ENCODE results near the gene TIMM22.

Gene TIMM22

DNA sequence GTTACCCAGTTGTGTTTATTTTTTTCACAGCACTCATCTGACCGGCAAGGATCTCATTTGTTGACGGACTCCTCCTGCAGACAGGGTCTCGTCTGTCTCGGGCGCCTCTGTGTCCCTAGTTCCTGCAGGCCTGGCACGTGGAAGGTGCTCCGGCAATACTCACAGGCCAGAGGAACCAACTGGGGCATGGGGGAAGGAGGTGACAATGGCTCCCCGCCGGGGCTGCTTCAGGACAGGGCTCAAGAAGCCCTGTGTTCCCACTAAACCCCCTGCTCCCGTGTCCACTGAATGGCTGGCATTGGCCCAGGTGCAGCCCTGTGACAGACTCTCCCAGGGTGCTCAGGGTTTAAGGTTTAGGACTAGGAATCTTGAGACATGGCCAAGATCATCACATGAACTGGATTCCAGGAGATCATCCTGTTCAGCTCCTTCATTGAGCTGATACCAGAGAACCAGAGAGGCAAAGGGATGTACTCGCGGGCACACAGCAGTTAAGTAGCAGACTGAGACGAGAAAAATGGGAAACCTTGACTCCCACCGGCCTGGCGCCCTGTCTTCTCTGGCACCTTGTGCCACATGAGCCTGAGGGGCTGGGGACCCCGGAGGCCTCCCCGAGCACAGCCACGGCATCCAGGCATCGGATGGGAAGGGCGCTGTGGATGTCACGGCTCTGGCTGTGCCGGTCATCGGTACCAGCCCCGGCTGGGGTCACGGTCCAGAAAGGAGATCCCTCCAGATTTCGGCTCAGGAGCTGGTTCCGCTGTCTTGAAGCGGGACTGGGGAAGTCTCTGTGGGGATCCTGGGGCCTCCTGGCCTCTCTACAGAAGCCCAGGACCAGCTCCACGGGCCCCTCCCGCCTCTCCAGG lies 29.0 kb downstream of the TIMM22 start:
- no peak for DNase-seq

DNA sequence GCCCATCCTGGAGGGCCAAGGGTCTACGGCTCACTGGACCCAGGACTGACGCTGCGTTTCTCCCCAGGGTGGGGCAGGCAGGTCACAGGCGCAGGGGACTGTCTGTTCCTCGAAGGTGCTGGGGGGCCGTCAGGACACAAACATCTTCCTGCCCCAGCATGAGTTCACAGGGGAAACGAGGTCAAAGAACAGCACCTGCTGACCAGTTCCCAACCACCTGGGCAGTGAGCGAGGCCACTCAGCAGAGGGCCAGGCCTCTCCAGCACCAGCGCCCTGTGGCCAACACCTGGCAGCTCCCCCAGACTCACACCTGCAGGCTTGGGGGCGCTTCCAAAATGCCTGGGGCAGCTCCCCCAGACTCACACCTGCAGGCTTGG lies 29.7 kb downstream of the TIMM22 start:
- DNase-seq, result no peak

DNA sequence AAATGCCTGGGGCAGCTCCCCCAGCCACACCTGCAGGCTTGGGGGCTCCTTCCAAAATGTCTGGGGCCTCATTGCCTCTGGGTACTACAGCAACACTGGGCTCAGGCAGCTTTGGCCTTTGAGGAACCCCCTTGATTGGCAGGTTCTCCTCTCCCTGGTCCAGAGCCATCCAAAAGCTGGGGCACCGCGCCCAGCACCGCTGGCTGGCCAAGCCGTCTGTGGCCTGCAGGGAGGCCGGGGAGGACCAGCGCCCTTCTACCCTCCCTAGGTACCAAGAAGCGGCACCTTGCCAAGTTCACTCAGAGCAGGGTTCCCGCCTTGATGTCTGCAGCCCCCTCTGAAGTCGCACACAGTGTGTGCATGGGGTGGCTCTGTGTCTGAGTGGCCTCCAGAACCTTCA lies 30.1 kb downstream of the TIMM22 start:
- no peak for DNase-seq

DNA sequence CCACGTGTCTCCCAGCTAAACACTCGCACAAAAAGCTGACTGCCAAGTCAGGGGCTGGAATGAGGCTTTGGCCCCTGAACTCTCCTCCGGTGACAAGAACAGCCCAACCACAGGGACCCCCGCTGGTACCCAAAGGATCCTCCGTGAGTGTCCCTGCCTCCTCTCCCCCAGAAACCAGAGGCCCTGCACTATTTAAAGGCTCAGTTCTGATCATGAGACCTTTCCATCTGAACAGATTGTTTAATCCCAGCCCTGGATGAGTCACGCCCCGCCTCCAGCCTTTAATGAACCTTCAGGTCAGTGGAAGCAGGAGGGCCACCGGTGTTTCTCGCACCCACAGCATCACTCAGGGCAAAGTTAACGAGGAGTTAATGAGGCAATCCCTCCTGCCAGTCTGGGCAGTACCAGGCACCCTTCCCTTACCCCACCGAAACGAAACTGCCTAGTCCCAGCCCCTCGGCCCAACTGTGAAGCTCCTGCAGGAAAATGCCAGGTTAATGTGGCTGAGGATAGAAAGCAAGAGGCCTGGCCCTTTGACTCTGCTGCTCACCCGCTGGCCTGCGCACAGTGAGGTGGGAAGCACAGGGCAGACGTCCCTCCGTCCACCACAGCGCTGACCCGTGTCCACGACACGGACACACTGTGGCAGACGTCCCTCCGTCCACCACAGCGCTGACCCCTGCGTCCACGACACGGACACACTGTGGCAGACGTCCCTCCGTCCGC lies 32.4 kb downstream of the TIMM22 start:
- DNase-seq, result no peak

DNA sequence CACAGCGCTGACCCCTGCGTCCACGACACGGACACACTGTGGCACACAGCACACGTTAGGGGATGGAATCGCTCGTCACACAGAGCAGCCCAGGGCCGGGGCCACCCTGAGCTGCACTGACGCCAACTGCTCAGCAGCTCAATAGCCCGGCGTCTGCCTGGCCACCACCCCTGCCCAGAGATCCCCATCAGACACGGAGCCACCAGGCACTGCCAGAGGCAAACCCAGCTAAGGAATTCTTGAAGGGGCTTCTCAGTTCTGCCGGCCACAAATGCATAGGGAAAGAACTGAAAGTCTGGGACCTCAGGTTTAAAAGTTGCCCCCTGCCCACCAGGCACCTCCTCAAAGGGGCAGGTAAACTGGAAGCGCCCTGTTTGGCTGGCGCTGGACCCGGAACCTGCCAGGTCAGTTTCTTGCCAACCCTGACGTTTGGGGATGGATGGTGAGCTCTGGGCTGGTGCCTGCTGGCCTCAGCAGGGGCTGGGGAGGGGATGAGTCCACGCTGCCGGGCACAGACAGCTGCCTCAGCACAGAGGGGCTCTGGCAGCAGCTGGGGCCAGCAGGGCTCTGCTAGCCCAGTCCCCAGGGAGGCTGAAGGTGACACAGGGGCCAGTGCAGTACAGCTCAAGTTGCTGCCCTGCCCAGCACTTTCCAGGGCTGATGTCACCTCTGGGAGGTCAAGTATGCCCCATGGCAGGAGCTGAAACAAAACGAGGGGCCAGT lies 33.2 kb downstream of the TIMM22 start:
- no peak for DNase-seq

DNA sequence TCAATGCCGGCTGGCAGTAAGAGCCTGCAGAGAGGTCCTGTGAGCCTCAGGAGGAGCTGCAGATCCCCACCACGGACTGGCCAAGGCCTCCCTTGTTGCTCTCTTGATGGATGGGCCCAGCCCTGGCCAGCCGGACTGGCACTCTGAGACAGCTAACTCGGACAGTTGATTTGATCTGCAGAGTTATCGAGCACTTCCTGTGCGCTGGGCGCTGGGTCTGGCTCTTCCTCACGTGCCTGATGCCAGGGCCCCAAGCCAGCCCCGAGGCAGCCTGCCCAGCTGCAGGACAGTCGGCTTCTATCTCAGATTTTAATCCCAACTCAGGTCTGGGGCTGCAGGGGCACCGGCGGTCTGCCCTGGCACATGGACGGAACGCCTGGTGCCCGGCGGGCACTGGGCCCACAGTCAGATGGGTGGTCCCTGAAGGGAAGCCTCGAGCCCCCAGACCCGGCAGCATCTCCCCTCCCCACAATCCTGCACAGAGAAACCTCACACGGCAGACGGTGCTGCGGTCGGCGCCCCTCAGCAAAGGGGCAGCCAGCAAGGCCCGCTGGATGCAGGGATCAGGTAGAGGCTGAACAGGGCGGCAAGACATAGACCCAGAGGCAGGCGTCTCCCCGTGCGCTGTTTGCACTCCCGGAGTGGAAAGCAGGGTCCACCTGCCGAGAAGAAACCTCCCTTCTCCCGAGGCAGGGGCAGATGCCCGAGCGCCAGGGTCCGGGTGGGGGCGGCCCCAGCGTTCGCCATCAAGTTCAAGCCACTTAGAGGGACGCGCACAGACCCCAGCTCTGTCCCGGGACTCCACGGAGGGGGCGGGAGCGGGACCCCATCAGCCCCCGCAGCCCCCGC lies 34.0 kb downstream of the TIMM22 start:
- no peak for DNase-seq

DNA sequence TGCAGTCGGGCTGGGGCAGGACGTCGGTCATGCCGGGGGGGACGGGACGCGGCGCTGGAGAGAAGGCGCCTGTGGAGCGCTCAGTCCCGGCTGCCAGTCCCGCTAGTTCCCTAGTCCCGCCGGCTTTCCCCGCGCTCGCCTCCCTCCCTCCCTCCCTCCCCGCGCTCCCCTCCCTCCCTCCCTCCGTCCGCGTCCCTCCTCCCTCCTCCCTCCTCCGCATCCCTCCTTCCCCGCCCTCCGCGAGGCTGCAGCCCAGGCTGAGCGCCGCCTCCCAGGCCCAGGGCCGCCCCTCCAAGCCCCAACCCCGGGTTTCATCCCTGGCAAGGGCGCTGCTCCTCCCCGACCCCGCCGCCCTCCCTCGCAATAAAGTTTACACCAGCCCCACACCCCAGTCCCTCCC lies 34.8 kb downstream of the TIMM22 start:
- DNase-seq, result no peak

DNA sequence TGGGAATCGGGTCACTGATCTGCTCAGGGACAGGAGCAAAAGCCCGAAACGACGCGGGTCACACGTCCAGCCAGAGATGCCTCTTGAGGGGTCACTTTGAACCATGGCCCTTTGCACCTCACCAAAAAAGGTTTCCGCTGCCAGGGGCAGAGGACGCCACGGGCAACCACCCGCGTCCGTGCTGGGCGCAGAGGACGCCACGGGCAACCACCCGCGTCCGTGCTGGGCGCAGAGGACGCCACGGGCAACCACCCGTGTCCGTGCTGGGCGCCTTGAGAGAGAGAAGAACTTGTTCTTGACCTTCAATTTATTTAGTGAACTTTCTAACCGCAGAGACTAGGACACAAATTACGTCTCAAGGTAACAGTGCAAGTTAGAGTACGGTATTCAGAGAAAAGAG lies 35.5 kb downstream of the TIMM22 start:
- no peak for DNase-seq

DNA sequence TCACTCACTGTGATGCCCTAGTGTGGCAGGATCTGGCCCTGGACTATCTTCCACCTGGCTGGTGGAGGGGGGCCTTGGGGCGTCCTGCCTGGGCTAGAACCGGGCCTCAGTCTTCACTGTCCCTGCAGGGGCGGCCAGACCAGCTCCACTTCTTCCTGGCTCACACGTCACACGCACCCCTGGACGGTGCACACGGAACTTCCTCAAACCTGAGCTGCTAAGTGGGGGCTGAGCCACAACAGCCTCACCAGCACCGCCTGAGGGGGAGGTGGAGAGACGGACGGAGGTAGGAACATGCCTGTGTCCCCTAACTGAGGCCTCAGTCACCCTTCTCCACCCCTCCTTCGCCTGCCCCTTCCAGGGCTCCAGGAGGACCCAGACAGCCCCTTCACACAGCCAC lies 36.6 kb downstream of the TIMM22 start:
- DNase-seq, result no peak

DNA sequence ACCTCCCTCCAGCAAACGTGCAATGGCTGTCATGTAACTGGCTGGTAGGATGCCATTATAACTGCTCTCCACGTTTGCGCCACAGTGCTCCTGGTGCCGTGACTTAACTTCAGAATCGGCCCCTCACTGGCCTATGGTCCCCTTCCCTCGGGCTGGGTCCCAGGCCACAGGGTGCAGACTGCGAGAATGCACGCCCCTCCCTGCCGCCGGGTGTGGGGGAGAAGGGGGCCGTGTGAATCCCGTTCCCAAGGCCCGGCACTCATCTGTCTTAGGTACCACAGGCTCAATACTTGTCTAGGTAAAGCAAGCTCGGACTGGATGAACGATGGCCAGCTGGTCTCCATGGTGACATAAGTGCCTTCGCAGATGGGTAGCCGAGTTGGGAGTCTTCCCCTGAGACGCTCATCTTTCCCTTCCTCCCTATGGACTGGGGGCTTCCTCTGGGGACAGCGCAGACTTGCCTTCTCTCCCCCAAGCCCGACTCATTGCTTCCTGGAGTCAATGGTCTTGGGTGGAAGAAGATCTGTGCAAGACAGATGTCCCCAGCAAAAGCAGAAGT lies 37.8 kb downstream of the TIMM22 start:
- DNase-seq, result no peak

DNA sequence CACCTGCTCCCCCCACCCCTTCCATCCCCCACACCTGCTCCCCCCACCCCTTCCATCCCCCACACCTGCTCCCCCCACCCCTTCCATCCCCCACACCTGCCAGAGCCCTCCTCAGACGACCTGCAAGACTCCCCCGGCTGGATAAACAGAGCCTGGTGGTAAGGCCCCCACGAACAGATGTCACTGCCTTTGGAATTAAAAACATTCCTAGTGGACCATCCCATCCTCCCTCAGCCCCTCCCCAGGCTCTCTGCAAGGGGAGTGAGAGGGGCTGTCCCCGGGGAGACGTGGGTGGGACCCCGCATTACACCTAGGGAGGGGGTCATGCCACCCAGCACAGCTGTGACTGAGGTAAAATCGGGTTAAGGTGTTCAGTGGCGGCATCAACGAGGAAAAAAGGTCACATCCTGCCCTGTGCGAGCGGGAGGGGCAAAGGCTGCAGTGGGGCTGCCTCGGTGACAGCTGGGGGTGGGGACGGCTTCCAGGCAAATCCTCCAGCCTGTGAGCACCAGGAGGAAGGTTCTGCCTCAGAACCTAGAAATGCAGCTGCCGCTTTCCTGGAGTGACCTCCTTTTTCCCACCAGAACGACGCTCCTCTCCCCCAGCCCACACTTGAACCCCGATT lies 38.7 kb downstream of the TIMM22 start:
- no peak for DNase-seq

DNA sequence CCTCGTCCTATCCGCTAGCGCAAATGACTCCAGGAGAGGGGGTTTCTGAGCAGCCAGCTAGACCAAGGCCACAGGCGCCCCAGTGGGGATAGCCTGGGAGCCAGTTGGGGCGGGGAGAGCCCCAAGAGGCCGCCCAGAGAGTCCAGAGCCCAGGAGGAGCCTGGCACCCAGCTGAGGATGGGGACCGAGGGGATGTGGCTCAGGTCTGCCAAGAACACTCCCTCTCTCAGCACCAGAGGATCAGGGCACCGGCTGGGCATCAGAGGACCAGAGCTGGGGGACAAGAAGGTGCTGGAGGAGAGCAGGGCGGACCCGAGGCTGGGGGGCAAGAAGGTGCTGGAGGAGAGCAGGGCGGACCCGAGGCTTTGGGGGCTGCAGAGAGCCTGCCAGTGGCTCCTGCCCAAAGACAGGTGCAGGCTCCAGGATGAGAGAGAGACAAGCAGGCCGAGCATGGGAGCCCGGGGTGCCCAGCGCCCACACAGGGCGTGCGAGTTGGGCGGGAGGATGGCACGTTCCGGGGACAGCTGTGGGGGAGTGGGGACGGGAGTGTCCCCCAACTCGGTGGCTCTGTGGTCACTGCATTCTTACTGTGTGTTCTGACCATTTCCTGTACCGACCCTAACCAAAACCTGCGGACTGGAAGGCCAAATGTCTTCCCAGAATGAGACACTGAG lies 39.4 kb downstream of the TIMM22 start:
- no peak for DNase-seq

DNA sequence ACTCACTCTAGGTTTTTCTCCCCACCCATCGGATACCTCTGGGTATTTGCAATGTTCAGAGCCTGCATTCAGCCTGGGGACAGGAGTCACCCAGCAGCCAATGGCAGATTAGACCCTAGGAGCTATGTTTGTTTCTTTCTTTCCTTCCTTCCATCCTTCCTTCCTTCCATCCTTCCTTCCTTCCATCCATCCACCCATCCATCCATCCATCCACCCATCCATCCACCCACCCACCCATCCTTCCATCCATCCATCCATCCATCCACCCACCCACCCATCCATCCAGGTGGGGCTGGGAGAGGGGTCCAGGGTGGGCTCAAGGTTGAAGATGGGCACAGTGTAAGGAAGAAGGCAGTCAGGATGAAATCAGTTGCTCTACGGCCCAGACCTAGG lies 39.9 kb downstream of the TIMM22 start:
- DNase-seq, result no peak

DNA sequence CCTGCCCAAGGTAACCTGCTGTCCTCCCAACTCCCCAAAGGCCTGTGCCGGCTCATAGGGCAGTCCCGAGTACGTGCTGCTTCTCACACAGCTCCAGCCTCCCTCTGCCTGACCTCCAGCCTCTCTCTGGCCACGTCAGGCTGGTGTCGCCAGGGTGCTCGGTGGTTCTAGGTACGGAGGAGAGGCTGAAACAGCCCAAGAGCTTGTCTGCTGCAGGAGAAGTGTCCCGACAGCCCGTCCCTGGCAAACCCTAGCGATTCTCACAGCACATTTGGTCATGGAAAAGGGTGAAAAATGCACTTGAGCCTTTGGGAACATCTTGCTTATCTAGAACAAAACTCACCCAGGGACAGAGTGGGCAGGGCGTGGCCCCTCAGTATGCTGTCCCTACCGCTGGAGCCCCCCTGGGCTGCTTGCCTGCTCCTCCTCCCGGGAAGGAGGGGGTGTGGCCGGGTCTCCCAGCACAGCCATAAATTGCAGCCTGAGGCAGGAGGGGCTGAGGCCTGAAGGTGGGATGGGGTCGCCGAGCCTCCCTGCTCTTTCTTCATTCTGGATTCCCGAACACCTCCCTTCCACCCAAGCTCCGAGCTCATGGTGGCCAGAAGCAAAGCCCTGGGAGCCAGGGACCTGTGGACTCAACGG lies 40.4 kb downstream of the TIMM22 start:
- DNase-seq, result no peak

DNA sequence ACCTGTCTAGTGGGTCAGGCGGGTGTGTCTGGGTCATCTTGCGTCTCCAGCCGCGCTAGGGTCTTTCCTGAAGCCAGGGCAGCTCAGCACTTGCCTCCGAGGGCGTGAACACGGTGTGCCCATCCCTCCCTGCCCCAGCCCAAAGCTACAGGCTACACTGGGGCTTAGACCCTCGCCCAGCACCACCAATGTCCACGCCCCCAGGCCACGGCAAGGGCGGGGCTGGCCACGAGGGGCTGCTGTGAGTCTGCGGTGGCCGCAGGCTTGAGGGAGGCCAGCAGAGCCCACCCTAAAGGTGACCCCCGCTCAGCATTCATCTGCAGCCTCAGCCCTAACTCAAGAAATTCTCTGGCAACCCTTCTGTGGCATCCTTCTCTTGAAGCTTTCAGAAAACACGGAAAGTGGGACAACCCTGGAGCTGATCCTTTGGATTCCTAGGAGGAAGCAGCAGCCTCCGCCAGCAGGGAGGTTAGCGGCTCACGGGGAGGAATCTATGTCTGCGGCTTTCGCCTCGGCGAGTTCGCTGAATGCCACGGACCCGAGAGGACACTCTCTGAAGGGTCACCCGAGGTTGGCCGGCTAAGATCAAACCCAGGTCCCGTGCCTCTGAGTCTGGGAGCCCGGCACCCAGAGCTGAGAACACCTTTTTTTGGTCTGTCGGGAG lies 41.7 kb downstream of the TIMM22 start:
- DNase-seq, result no peak

DNA sequence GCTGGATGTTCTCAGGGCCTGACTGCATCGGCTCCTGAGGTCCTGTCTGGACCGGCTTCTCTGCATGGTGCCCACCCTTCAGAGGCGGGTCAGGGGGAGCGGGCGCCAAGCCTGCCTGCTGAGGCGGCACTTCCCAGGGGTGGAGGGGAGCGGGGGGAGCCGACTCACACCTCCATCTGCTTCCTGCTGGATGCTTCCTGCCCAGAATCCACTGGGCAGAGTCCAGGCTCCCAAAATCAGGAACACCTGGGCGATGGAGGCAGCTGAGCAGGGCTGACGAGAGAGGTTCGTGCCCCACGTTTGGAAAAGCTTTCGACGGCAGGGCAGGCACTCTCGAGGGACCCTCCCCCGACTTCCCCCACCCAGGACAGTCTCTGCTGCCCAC lies 42.2 kb downstream of the TIMM22 start:
- DNase-seq, result no peak

DNA sequence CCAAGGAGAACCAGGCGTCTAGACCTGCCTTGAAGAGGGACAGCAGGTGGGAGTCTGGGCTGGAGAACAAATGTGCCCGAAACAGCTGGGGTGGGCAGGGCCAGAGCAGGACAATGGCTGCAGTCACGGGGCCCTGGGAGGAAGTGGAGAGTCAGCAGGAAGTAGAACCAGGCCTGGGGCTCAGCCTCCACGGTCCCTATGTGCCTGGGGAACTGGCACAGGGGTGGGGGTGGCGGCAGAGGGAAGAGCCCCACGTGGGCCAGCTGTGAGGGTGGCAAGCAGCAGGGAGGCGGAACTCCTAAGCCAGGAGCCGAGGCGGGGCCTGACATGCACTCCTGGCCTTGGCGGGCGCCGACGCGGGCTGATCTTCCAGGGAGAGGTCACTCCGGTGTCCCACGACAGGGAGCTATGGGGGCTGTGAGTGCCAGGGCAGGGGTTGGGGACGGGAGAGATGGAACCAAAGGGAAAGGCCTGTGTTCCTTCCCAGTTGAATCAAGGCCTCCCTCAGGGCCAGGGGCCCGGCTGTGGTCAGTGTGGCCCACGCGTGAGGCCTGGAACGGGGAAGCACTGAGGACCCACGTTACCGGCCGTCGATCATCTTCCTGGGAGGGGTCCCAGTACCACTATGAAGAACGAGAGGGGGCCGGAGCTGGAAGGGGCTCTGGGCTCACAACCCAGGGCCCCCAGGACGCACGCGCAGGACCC lies 42.7 kb downstream of the TIMM22 start:
- no peak for DNase-seq

DNA sequence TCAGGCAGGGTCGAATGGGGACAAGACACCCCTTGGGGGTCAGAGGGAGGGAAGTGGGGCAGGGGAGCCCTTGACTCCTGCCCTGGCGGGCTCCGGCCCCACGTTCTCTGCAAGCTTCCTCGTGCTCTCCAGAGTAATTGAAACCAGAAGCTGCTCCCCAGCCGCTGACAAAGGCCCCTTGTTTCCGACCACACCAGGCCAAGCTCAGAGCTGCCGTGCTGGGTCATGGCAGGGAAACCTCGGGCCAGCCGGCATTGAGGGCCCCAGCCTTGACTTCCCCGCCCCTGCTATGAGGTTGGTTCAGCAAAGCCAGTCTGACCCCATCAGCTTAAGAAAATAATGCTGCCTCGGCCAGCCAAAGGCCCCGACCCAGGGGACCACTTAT lies 43.3 kb downstream of the TIMM22 start:
- DNase-seq, result no peak

DNA sequence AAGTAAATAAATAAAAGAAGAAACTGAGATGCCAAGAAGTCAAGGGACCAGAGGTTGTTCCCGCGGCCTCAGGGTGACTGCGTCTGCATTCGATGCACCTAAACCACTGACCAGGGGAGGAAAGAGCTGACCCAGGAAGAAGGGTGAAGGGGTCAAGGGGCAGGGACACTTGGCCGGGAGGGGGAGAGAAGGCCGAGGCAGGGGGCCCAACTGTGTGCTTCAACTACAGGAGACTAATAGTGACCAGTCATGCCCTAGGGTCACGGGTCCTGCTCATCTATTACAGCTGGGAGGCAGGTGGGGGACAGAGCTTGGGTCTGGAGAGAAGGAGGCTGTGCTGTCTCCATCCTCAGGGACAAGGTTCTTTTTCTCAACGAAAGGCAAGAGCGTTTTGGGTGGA lies 44.8 kb downstream of the TIMM22 start:
- no peak for DNase-seq

DNA sequence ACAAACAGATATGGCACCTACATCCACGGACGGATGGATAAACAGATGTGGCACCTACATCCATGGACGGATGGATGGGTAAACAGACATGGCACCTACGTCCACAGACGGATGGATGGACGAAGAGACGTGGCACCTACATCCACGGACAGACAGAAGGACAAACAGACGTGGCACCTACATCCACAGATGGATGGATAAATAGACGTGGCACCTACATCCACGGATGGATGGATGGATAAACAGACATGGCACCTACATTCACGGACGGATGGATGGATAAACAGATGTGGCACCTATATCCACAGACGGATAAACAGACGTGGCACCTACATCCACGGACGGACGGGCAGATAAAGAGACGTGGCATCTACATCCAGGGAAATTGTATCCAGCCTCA lies 45.6 kb downstream of the TIMM22 start:
- no peak for DNase-seq

Measured in NCI-H1105 (cell line).